Neural progenitor cell (in vitro differentiated cells): ENCODE results near the gene PLA1A.

Experiments used
- CTCF ChIP-seq: fragments of 200-600 bp; sonication (generic); IDR thresholded peaks from 2 replicates; pipeline ENCODE4 v1.5.1; 2017; ENCODE audit warnings: antibody characterized with exemption, mild to moderate bottlenecking
- EZH2 ChIP-seq: fragments of 200-600 bp; sonication (generic); IDR thresholded peaks from 2 replicates; pipeline ENCODE4 v1.6.1; 2017; ENCODE audit warnings: antibody characterized with exemption, mild to moderate bottlenecking, moderate library complexity

- TF ChIP-seq CTCF (no peak), EZH2 (no peak)
Observed at GRCh38 chr3:119658994-119659393, 61.3 kb downstream of the PLA1A start.
